ENCODE measurements around the gene TNS1. TPM values are rescaled to one million over a fixed set of nuclear protein-coding genes. Genes with fewer than 3 reads are reported as not detected.

Gene TNS1
- total and polyA plus RNA-seq, 10 of the 15 experiments (the other 5 are each of a cell fraction or from before 2014, with no cell fraction given): 0.05 to 0.44 TPM; not detected in 8

DNA sequence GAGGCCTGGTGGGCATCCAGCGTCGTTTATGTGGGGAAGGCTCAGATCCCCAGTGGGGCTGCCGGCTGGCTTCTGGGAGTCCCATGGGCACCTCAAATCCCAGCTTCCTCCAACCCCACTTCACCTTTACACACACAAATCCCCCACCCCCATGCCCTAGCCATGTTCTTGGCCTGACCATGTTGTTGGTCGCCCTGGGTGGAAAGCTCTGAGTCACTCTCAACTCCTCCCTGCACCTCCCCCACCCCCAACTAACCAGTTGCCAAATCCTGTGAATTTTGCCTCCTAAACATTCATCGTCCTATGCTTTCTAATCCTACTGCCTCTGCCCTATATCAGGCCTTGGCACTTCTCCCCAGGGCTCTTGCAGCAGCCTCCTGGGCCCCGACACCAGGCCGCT, 6.4 kb downstream of the TNS1 start (continued):
- no peak for TF ChIP-seq PKNOX1 (IDR thresholded peaks at IDR 0.05)
- TF ChIP-seq, protein P1, sequence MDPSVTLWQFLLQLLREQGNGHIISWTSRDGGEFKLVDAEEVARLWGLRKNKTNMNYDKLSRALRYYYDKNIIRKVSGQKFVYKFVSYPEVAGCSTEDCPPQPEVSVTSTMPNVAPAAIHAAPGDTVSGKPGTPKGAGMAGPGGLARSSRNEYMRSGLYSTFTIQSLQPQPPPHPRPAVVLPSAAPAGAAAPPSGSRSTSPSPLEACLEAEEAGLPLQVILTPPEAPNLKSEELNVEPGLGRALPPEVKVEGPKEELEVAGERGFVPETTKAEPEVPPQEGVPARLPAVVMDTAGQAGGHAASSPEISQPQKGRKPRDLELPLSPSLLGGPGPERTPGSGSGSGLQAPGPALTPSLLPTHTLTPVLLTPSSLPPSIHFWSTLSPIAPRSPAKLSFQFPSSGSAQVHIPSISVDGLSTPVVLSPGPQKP (IDR thresholded peaks at IDR 0.05; ENCODE audit: low read depth, low read length): no peak
- no peak for TF ChIP-seq HDAC2 (IDR thresholded peaks at IDR 0.05)

GRCh38 chr2:217995731-217996231, 7.0 kb downstream of the TNS1 start:
- no TSS peak for BruUV-seq (replicated peaks)
- no peak for ATAC-seq
- Histone ChIP-seq H4K20me1 (ENCODE audit: control insufficient read depth, insufficient read depth) (no peaks in the 10 kb centered on the region), H2AFZ (ENCODE audit: control insufficient read depth, low read depth, low read length) (no peak overlapping the region), H3K27me3 (replicated peaks in 1 of 2; ENCODE audit: control insufficient read depth in 2 of 2, insufficient read depth in 2 of 2, low read length in 1 of 2) (no peaks in the 10 kb centered on the region), H3K9me3 (replicated peaks; ENCODE audit: control insufficient read depth, insufficient read depth, low read length) (peaks cover 1% of the 10 kb centered on the region; the same call in 2 of the 3 replicates), H3K36me3 (ENCODE audit: control insufficient read depth in 2 of 2, insufficient read depth in 2 of 2, low read length in 1 of 2) (no peaks in the 10 kb centered on the region), H3K27ac (ENCODE audit: control insufficient read depth, insufficient read depth) (no peak overlapping the region), H3K79me2 (ENCODE audit: control insufficient read depth, insufficient read depth, low read length) (no peaks in the 10 kb centered on the region), H3K9ac (ENCODE audit: control insufficient read depth, insufficient read depth, low read length) (no peak overlapping the region), H3K4me3 (no peak overlapping the region), H3K4me2 (ENCODE audit: control insufficient read depth, insufficient read depth) (no peak overlapping the region), H3K4me1 (ENCODE audit: control insufficient read depth, insufficient read depth, low read length) (no peaks in the 10 kb centered on the region; the same call in 1 of the 2 replicates)
- CTCF ChIA-PET: interaction anchor here (1.3 kb wide), 2 partner anchors 9 to 210 kb away, joined by 3 read pairs; no protein-coding TSS in a partner anchor
- SMC1A ChIA-PET (ENCODE audit: uncharacterized antibody, unreplicated experiment): no interaction called here
- intact Hi-C loops (cut with micrococcal nuclease; ENCODE audit: unreplicated experiment): no loop called here
- WGBS (ENCODE audit: insufficient coverage, insufficient replicate concordance, low lambda C conversion rate, missing lambda C conversion rate): 22% methylated on average over 6 of the region's 8 CpGs
- RAD21 ChIA-PET (ENCODE audit: unreplicated experiment): no interaction called here
- POLR2A ChIA-PET: no interaction called here
- FAIRE-seq: no peak
- DNase-seq (ENCODE audit: low read depth, low spot score): no peak
- in situ Hi-C loops (cut with MboI): no loop called here
- TF ChIP-seq GABPA (IDR thresholded peaks at IDR 0.05; ENCODE audit: low read depth): no peak
- TF ChIP-seq WRNIP1 (IDR thresholded peaks at IDR 0.05; ENCODE audit: borderline replicate concordance, low read depth, low read length): no peak
- TF ChIP-seq SMC3 (IDR thresholded peaks at IDR 0.05; ENCODE audit: borderline replicate concordance, low read length): no peak
- no peak for TF ChIP-seq EED (IDR thresholded peaks at IDR 0.05; ENCODE audit: low read depth)
- TF ChIP-seq PML (IDR thresholded peaks at IDR 0.05; ENCODE audit: low read length): no peak
- TF ChIP-seq, protein P2, sequence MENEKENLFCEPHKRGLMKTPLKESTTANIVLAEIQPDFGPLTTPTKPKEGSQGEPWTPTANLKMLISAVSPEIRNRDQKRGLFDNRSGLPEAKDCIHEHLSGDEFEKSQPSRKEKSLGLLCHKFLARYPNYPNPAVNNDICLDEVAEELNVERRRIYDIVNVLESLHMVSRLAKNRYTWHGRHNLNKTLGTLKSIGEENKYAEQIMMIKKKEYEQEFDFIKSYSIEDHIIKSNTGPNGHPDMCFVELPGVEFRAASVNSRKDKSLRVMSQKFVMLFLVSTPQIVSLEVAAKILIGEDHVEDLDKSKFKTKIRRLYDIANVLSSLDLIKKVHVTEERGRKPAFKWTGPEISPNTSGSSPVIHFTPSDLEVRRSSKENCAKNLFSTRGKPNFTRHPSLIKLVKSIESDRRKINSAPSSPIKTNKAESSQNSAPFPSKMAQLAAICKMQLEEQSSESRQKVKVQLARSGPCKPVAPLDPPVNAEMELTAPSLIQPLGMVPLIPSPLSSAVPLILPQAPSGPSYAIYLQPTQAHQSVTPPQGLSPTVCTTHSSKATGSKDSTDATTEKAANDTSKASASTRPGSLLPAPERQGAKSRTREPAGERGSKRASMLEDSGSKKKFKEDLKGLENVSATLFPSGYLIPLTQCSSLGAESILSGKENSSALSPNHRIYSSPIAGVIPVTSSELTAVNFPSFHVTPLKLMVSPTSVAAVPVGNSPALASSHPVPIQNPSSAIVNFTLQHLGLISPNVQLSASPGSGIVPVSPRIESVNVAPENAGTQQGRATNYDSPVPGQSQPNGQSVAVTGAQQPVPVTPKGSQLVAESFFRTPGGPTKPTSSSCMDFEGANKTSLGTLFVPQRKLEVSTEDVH (IDR thresholded peaks at IDR 0.05; ENCODE audit: low read depth, partially characterized antibody): no peak
- no peak for TF ChIP-seq ZNF384 (IDR thresholded peaks at IDR 0.05; ENCODE audit: borderline replicate concordance, low read depth, low read length)
- no peak for TF ChIP-seq NFYA (IDR thresholded peaks at IDR 0.05; ENCODE audit: borderline replicate concordance, low read depth, low read length)
- no peak for TF ChIP-seq KLF5 (IDR thresholded peaks at IDR 0.05; ENCODE audit: partially characterized antibody)
- no peak for TF ChIP-seq SRF (IDR thresholded peaks at IDR 0.05; ENCODE audit: low read depth in 2 of 2, low read length in 2 of 2)
- TF ChIP-seq NR2C1 (IDR thresholded peaks at IDR 0.05): no peak
- TF ChIP-seq ZNF207 (IDR thresholded peaks at IDR 0.05; ENCODE audit: borderline replicate concordance): no peak
- TF ChIP-seq ETV6 (conservative IDR thresholded peaks at IDR 0.05 in 1 of 2, IDR thresholded peaks at IDR 0.05 in 1 of 2; ENCODE audit: borderline replicate concordance in 1 of 2, low read depth in 1 of 2): no peak
